ENCODE results near the gene DDX20.

DNA sequence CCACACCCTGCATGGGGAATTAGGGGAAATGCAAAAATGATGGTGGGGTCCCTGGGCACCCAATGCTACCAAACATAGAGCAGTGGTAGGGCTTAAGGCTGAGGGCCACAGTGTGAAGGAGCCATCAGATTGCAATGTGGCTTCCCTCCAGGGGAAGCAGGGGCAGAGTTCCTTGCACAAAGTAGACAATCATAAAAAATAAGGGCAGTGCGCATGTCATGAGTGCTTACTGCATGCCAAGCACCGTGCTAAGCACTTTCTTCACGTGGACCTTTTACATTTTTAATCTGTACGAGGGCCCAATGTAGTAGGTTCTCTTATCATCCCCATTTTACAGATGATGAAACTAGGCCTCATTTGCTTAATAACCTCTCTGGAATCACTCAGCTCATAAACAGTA is 56.6 kb downstream of the DDX20 start:
- TF ChIP-seq, protein P1, sequence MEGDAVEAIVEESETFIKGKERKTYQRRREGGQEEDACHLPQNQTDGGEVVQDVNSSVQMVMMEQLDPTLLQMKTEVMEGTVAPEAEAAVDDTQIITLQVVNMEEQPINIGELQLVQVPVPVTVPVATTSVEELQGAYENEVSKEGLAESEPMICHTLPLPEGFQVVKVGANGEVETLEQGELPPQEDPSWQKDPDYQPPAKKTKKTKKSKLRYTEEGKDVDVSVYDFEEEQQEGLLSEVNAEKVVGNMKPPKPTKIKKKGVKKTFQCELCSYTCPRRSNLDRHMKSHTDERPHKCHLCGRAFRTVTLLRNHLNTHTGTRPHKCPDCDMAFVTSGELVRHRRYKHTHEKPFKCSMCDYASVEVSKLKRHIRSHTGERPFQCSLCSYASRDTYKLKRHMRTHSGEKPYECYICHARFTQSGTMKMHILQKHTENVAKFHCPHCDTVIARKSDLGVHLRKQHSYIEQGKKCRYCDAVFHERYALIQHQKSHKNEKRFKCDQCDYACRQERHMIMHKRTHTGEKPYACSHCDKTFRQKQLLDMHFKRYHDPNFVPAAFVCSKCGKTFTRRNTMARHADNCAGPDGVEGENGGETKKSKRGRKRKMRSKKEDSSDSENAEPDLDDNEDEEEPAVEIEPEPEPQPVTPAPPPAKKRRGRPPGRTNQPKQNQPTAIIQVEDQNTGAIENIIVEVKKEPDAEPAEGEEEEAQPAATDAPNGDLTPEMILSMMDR (IDR thresholded peaks at IDR 0.05): no peak
- TF ChIP-seq POLR2A (IDR thresholded peaks at IDR 0.05): no peak
- TF ChIP-seq POLR2AphosphoS5 (IDR thresholded peaks at IDR 0.05): no peak
